Measurements from ENCODE around the gene SVIL.
"Not testable (repeated sequence)": the region's sequence is repeated elsewhere in the genome, so short reads cannot be mapped to it uniquely, and the experiment has no call there.

SVIL gene

GRCh38 chr10:29618341-29619171 lies 16.2 kb downstream of the SVIL start:
- Histone ChIP-seq H3K36me3 (ENCODE audit: control insufficient read depth, insufficient read depth, low read length, severe bottlenecking) (no peaks in the 10 kb centered on the region), H3K4me1 (ENCODE audit: control insufficient read depth, insufficient read depth, low read length) (peaks cover 39% of the 10 kb centered on the region), H3K4me3 (ENCODE audit: low read length) (no peak overlapping the region), H3K27me3 (replicated peaks; ENCODE audit: control insufficient read depth, insufficient read depth, low read length) (no peaks in the 10 kb centered on the region), H3K9me3 (ENCODE audit: control insufficient read depth, low read length) (no peaks in the 10 kb centered on the region), H3K9ac (ENCODE audit: low read length) (peak overlapping the region; percentile 57)
- peak; percentile 69 for DNase-seq (ENCODE audit: low read depth)

- Histone ChIP-seq H3K27me3 (replicated peaks; ENCODE audit: control insufficient read depth, insufficient read depth, low read length) (no peaks in the 10 kb centered on the region), H3K9me3 (ENCODE audit: control insufficient read depth, low read length) (no peaks in the 10 kb centered on the region), H3K9ac (ENCODE audit: low read length) (peak overlapping the region; percentile 57), H3K4me3 (ENCODE audit: low read length) (no peak overlapping the region), H3K36me3 (ENCODE audit: control insufficient read depth, insufficient read depth, low read length, severe bottlenecking) (no peaks in the 10 kb centered on the region), H3K4me1 (ENCODE audit: control insufficient read depth, insufficient read depth, low read length) (peaks cover 39% of the 10 kb centered on the region)
- DNase-seq (ENCODE audit: low read depth): no peak
These were observed 16.9 kb downstream of the SVIL start for GRCh38 chr10:29617880-29618340.

GRCh38 chr10:29616542-29616941 lies 18.2 kb downstream of the SVIL start:
- H3K9me3 ChIP-seq (ENCODE audit: control insufficient read depth, low read length): no peaks in the 10 kb centered on the region
- no peaks in the 10 kb centered on the region for H3K36me3 ChIP-seq (ENCODE audit: control insufficient read depth, insufficient read depth, low read length, severe bottlenecking)
- H3K27me3 ChIP-seq (replicated peaks; ENCODE audit: control insufficient read depth, insufficient read depth, low read length): no peaks in the 10 kb centered on the region
- no peak for DNase-seq (ENCODE audit: low read depth)
- H3K4me3 ChIP-seq (ENCODE audit: low read length): no peak overlapping the region
- H3K4me1 ChIP-seq (ENCODE audit: control insufficient read depth, insufficient read depth, low read length): peaks cover 50% of the 10 kb centered on the region
- H3K9ac ChIP-seq (ENCODE audit: low read length): no peak overlapping the region

- Histone ChIP-seq H3K27me3 (replicated peaks; ENCODE audit: control insufficient read depth, insufficient read depth, low read length) (no peaks in the 10 kb centered on the region), H3K4me1 (ENCODE audit: control insufficient read depth, insufficient read depth, low read length) (peaks cover 45% of the 10 kb centered on the region), H3K9ac (ENCODE audit: low read length) (no peak overlapping the region), H3K4me3 (ENCODE audit: low read length) (no peak overlapping the region), H3K36me3 (ENCODE audit: control insufficient read depth, insufficient read depth, low read length, severe bottlenecking) (no peaks in the 10 kb centered on the region), H3K9me3 (ENCODE audit: control insufficient read depth, low read length) (no peaks in the 10 kb centered on the region)
- no peak for DNase-seq (ENCODE audit: low read depth)
These were observed 19.6 kb downstream of the SVIL start for GRCh38 chr10:29615195-29615594.

GRCh38 chr10:29614289-29614688 lies 20.5 kb downstream of the SVIL start:
- not testable (repeated sequence) for H3K36me3 ChIP-seq (ENCODE audit: control insufficient read depth, insufficient read depth, low read length, severe bottlenecking); DNase-seq (ENCODE audit: low read depth); H3K27me3 ChIP-seq (replicated peaks; ENCODE audit: control insufficient read depth, insufficient read depth, low read length); H3K4me3 ChIP-seq (ENCODE audit: low read length); H3K9me3 ChIP-seq (ENCODE audit: control insufficient read depth, low read length); H3K9ac ChIP-seq (ENCODE audit: low read length)
- peaks cover 36% of the 10 kb centered on the region for H3K4me1 ChIP-seq (ENCODE audit: control insufficient read depth, insufficient read depth, low read length)

GRCh38 chr10:29613791-29614190 lies 21.0 kb downstream of the SVIL start:
- H3K27me3 ChIP-seq (replicated peaks; ENCODE audit: control insufficient read depth, insufficient read depth, low read length): no peaks in the 10 kb centered on the region
- peaks cover 31% of the 10 kb centered on the region for H3K4me1 ChIP-seq (ENCODE audit: control insufficient read depth, insufficient read depth, low read length)
- no peak for DNase-seq (ENCODE audit: low read depth)
- no peaks in the 10 kb centered on the region for H3K9me3 ChIP-seq (ENCODE audit: control insufficient read depth, low read length)
- H3K36me3 ChIP-seq (ENCODE audit: control insufficient read depth, insufficient read depth, low read length, severe bottlenecking): peaks cover 5% of the 10 kb centered on the region
- H3K9ac ChIP-seq (ENCODE audit: low read length): no peak overlapping the region
- no peak overlapping the region for H3K4me3 ChIP-seq (ENCODE audit: low read length)

- H3K9ac ChIP-seq (ENCODE audit: low read length): no peak overlapping the region
- no peaks in the 10 kb centered on the region for H3K9me3 ChIP-seq (ENCODE audit: control insufficient read depth, low read length)
- no peaks in the 10 kb centered on the region for H3K27me3 ChIP-seq (replicated peaks; ENCODE audit: control insufficient read depth, insufficient read depth, low read length)
- H3K4me3 ChIP-seq (ENCODE audit: low read length): no peak overlapping the region
- peak; percentile 21 for DNase-seq (ENCODE audit: low read depth)
- H3K4me1 ChIP-seq (ENCODE audit: control insufficient read depth, insufficient read depth, low read length): peaks cover 25% of the 10 kb centered on the region
- H3K36me3 ChIP-seq (ENCODE audit: control insufficient read depth, insufficient read depth, low read length, severe bottlenecking): peaks cover 11% of the 10 kb centered on the region
These were observed 21.6 kb downstream of the SVIL start for GRCh38 chr10:29613196-29613595.

- no peak for DNase-seq (ENCODE audit: low read depth)
- no peaks in the 10 kb centered on the region for H3K9me3 ChIP-seq (ENCODE audit: control insufficient read depth, low read length)
- H3K36me3 ChIP-seq (ENCODE audit: control insufficient read depth, insufficient read depth, low read length, severe bottlenecking): peaks cover 12% of the 10 kb centered on the region
- H3K27me3 ChIP-seq (replicated peaks; ENCODE audit: control insufficient read depth, insufficient read depth, low read length): no peaks in the 10 kb centered on the region
- H3K4me1 ChIP-seq (ENCODE audit: control insufficient read depth, insufficient read depth, low read length): peaks cover 19% of the 10 kb centered on the region
- no peak overlapping the region for H3K9ac ChIP-seq (ENCODE audit: low read length)
- no peak overlapping the region for H3K4me3 ChIP-seq (ENCODE audit: low read length)
These were observed 22.1 kb downstream of the SVIL start for GRCh38 chr10:29612657-29613056.

- Histone ChIP-seq H3K36me3 (ENCODE audit: control insufficient read depth, insufficient read depth, low read length, severe bottlenecking) (peaks cover 12% of the 10 kb centered on the region), H3K9ac (ENCODE audit: low read length) (no peak overlapping the region), H3K4me1 (ENCODE audit: control insufficient read depth, insufficient read depth, low read length) (peaks cover 19% of the 10 kb centered on the region), H3K27me3 (replicated peaks; ENCODE audit: control insufficient read depth, insufficient read depth, low read length) (no peaks in the 10 kb centered on the region), H3K9me3 (ENCODE audit: control insufficient read depth, low read length) (no peaks in the 10 kb centered on the region), H3K4me3 (ENCODE audit: low read length) (no peak overlapping the region)
- DNase-seq (ENCODE audit: low read depth): no peak
These were observed 22.9 kb downstream of the SVIL start for GRCh38 chr10:29611781-29612381.

- Histone ChIP-seq H3K27me3 (replicated peaks; ENCODE audit: control insufficient read depth, insufficient read depth, low read length) (no peaks in the 10 kb centered on the region), H3K4me3 (ENCODE audit: low read length) (no peak overlapping the region), H3K9ac (ENCODE audit: low read length) (no peak overlapping the region), H3K9me3 (ENCODE audit: control insufficient read depth, low read length) (no peaks in the 10 kb centered on the region), H3K4me1 (ENCODE audit: control insufficient read depth, insufficient read depth, low read length) (peaks cover 19% of the 10 kb centered on the region), H3K36me3 (ENCODE audit: control insufficient read depth, insufficient read depth, low read length, severe bottlenecking) (peaks cover 12% of the 10 kb centered on the region)
- DNase-seq (ENCODE audit: low read depth): no peak
These were observed 23.7 kb downstream of the SVIL start for GRCh38 chr10:29610876-29611647.

- DNase-seq (ENCODE audit: low read depth); H3K27me3 ChIP-seq (replicated peaks; ENCODE audit: control insufficient read depth, insufficient read depth, low read length): not testable (repeated sequence)
- peaks cover 12% of the 10 kb centered on the region for H3K36me3 ChIP-seq (ENCODE audit: control insufficient read depth, insufficient read depth, low read length, severe bottlenecking)
These were observed 24.4 kb downstream of the SVIL start for GRCh38 chr10:29610331-29610730.

More at GRCh38 chr10:29610331-29610730, 24.4 kb downstream of the SVIL start:
- H3K9ac ChIP-seq (ENCODE audit: low read length); H3K9me3 ChIP-seq (ENCODE audit: control insufficient read depth, low read length); H3K4me3 ChIP-seq (ENCODE audit: low read length): not testable (repeated sequence)
- H3K4me1 ChIP-seq (ENCODE audit: control insufficient read depth, insufficient read depth, low read length): peaks cover 19% of the 10 kb centered on the region
